Adipose tissue (tissue), 3 donors: ENCODE results near the gene TBK1. TPM values are rescaled to one million over a fixed set of nuclear protein-coding genes. Genes with fewer than 3 reads are reported as not detected.
"Not testable (repeated sequence)": the region's sequence is repeated elsewhere in the genome, so short reads cannot be mapped to it uniquely, and the experiment has no call there.

Experiments used
- H3K27ac ChIP-seq: one replicate; pipeline ENCODE4 v1.5.1; 2013; ENCODE audit warnings: low read depth, low read length
- WGBS, 3 donors: extraction: QIAGEN DNeasy Blood & Tissue Kit; methylation state at CpG; one replicate each; pipeline ENCODE4 v1.1.7; 2013; 5-methylcytosine and 5-hydroxymethylcytosine counted together
- polyA plus RNA-seq, 3 donors: library from polyadenylated mRNA; stranded (reverse); fragments of 200-250 nt; gene quantifications; one replicate each; pipeline ENCODE4 v1.2.3, GENCODE V29; 2013
- donor health status: healthy with polysubstance abuse.
- donor health status: Bipolar disorder and iron deficiency.
- donor health status: healthy.

The TBK1 gene
- polyA plus RNA-seq, 3 donors: 4.1 to 17.4 (median 11.1) TPM

DNA sequence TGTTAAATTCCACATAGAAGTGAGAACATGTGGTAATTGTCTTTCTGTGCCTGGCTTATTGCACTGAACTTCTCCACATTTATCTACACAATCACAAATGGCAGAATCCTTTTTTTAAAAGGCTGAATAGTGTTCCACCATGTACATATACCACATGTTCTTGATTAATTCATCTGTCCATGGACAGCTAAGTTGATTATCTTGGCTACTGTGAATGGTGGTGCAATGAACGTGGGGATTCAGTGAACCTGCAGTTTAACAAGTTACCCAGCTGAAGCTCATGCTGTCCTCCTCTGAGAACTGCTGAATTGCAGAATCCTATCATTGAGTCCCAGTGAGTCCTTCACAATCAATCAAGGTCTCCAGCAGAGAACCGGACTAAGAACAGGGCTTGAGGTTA, 74.9 kb downstream of the TBK1 start:
- WGBS, 3 donors: 33 to 55% (median 54%) methylated on average over 2 of the region's 2 CpGs
- H3K27ac ChIP-seq: no peak overlapping the region

GRCh38 chr12:64528616-64529015, 76.7 kb downstream of the TBK1 start:
- 79 to 84% (median 83%) methylated on average over 8 of the region's 8 CpGs for WGBS, 3 donors
- H3K27ac ChIP-seq: no peak overlapping the region

DNA sequence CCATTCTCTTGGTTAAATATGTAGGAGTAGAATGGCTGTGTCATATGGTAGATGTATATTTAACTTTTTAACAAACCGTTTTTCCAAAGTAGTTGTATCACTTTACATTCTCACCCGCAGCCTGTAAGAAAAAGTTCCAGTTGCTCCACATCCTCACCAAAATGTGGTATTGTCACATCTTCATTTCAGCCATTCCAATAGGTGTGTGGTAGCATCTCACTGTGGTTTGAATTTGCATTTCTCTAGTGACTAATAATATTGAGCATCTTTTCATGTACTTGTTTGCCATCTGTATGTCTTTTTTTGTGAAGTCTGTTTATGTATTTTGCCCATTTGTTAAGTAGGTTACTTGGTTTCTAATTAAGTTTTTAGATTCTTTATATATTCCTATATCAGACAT, 78.6 kb downstream of the TBK1 start:
- WGBS, 3 donors: 82 to 92% (median 87%) methylated on average over 2 of the region's 2 CpGs
- H3K27ac ChIP-seq: no peak overlapping the region

GRCh38 chr12:64531665-64532334, 79.9 kb downstream of the TBK1 start:
- 73 to 78% (median 76%) methylated on average over 10 of the region's 10 CpGs for WGBS, 3 donors
- H3K27ac ChIP-seq: no peak overlapping the region

DNA sequence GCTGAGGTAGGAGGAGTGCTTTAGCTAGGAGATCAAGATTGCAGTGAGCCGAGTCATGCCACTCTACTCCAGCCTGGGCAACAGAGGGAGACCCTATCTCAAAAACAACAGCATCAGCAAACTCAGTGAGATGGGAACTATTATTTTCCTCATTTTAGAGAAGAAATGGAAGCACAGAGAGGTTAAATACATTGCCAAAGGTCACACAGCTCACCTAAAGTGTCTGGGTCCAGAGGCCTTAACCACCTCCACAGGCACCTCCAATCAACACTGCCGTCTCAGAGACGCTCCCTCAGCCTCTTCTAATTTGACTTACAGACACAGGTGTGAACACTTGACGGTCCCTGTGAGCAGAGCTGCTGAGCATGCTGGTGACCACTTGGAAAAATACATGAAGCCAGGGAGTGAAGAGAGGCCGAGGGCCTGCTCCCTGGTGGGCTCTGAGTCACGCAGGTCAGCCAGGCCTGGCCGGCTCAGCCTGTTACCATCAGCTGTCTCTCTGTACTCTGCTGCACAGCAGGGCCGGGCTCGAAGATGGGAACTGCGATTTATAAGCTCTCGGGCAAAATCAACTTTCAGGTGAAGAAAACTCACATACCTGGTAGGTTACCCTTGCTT, 80.9 kb downstream of the TBK1 start:
- H3K27ac ChIP-seq: no peak overlapping the region
- 95 to 96% (median 95%) methylated on average over 11 of the region's 11 CpGs for WGBS, 3 donors

DNA sequence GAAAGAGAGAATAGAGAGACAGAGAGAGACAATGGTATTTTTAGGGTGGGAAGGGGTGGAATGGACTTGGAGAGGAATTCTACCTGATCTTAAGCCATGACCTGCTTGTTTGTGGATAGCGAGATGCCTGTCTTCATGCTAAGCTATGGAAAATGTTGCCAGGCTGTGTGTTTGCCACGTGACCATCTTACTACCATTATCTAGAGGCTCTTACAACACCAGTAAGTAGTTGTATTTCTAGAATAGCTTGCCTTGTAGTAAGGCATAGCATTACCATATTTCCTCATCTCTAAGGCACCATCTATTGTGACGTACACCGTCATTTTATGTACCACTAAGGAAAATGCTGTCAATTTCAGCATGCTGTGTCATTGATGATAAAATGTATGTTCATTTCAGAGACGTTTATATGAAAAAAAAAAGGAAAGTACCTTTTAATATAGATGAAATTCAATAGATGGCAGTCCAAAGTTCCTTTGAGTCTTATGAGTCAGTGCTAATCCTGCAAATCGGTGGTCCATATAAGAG, 82.8 kb downstream of the TBK1 start:
- 78 to 81% (median 81%) methylated on average over 6 of the region's 6 CpGs for WGBS, 3 donors
- no peak overlapping the region for H3K27ac ChIP-seq

GRCh38 chr12:64538121-64538520, 86.2 kb downstream of the TBK1 start:
- H3K27ac ChIP-seq: no peak overlapping the region

DNA sequence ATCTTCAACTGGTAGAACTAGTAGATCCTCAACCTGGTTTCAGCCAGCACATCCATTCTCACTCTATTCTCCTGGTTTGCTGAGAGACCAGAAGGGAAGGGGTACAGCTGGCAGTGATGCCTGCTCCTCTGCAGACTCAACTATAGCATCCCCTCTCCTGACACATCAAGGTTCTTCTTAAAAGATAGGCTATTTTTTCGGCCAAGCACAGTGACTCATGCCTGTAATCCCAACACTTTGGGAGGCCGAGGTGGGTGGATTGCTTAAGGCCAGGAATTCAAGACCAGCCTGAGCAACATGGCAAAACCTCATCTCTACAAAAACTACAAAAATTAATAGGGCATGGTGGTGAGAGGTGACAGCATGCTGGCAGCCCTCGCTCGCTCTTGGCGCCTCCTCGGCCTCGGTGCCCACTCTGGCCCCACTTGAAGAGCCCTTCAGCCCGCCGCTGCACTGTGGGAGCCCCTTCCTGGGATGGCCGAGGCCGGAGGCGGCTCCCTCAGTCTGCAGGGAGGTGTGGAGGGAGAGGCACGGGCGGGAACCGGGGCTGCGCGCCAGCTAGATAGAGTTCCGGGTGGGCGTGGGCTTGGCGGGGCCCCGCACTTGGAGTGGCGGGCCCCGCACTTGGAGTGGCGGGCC, 90.6 kb downstream of the TBK1 start:
- not testable (repeated sequence) for H3K27ac ChIP-seq
- 73 to 90% (median 85%) methylated on average over 20 to 23 of the region's 24 CpGs for WGBS, 3 donors

More at GRCh38 chr12:64538121-64538520, 86.2 kb downstream of the TBK1 start:
- 68 to 84% (median 79%) methylated on average over 4 of the region's 4 CpGs for WGBS, 3 donors

DNA sequence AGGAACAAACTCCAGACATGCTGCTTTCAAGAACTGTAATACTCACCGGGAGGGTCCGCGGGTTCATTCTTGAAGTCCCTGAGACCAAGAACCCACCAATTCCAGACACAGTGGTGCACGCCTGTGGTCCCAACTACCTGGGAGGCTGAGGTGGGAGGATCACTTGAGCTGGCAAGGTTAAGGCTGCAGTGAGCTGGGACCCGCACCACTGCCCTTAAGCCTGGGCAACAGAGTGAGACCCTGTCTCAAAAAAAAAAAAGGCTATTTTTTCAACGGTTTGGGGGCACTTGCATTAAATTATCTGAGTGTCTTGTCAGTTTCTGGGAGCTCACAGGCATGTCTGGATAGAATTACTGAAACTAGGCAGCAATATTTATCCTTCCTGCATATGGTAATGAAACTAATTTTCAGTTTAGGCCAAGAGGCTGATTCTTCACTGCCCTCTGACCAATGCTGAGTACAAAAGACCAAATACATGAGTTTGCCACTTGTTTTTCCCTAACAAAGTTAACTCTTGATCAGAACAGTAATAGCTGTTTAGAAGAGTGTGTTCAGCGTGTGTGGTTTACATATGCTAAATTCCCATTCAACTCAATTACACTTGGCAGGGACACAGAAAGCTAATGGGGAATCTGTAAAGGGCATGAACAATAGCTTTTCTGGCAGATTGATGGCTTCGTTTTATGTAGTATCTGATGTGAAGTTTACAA, 92.6 kb downstream of the TBK1 start:
- H3K27ac ChIP-seq: no peak overlapping the region
- WGBS, 3 donors: 68 to 87% (median 82%) methylated on average over 8 of the region's 8 CpGs

DNA sequence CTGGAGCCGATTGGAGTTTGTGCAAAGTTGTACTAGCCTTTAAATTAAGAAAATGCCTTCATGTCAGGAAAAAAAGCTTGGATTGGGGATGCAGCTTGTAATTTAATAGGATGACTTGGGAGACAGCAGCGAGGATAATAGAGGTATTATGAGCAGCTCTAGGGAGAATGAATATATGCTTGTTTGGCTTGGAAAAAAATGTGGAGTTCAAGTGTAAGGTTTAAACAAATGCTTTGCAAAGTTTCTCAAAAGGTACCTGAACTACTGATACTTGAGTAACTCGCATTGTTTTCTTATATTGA, 93.1 kb downstream of the TBK1 start:
- 71 to 79% (median 78%) methylated on average over 3 of the region's 3 CpGs for WGBS, 3 donors
- no peak overlapping the region for H3K27ac ChIP-seq

DNA sequence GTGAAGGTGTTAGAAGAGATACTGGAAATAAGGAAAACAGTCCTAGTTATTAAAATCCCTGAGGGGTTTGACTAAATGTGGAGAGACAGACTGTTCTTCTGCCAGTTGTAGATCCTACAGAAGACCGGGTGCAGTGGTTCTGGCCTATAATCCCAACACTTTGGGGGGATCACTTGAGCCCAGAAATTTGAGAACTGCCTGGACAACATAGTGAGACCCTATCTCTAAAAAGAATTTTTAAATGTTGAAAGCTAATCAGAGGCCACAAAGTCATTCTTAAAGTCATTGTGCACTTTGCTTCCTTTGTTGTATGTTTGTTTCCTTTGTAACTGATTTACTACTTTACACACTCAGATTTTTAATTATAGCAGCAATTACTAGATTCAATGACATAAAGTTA, 97.2 kb downstream of the TBK1 start:
- no peak overlapping the region for H3K27ac ChIP-seq
- 78 to 79% (median 79%) methylated on average over 1 of the region's 1 CpG for WGBS, 3 donors

DNA sequence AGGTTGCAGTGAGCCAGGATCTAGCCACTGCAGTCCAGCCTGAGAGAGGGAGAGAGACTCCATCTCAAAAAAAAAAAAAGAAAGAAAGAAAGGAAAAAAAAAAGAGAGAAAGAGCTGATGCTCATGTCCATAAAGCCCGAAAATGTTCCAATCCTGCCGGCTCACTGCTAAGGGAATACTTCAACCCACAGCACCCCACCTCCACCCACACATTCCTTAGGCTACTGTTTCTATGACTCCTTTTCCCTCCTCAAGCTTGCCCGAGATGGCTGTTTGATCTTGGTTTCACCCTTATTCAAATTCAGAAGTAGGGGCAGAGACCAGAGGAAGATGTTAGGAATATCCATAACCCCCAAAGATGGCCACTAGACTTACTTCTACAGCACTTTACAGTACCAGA, 98.8 kb downstream of the TBK1 start:
- H3K27ac ChIP-seq: no peak overlapping the region
- WGBS, 3 donors: 53 to 80% (median 62%) methylated on average over 3 of the region's 3 CpGs

GRCh38 chr12:64551676-64552075, 99.8 kb downstream of the TBK1 start:
- H3K27ac ChIP-seq: no peak overlapping the region
- 41 to 72% (median 57%) methylated on average over 7 of the region's 7 CpGs for WGBS, 3 donors

Other genes with a start within 250 kb of the TBK1 start
- 1 to 10 TPM; 3.0 to 4.3 (median 3.3) TPM for gene KICS2, start 229.8 kb upstream of the TBK1 start, polyA plus RNA-seq
- not detected for gene C12orf56, start 61.4 kb upstream of the TBK1 start, polyA plus RNA-seq
- 10 to 100 TPM; 14.7 to 31.3 (median 21.4) TPM for gene XPOT, start 47.7 kb upstream of the TBK1 start, polyA plus RNA-seq
- 10 to 100 TPM in 2 of 3 donors, 1 to 10 TPM in 1; 7.5 to 37.0 (median 21.5) TPM for gene RASSF3, start 158.4 kb downstream of the TBK1 start, polyA plus RNA-seq